Kidney glomerular epithelial cell (primary cell): ENCODE measurements around the gene SLC25A17.
"Not testable (repeated sequence)": the region's sequence is repeated elsewhere in the genome, so short reads cannot be mapped to it uniquely, and the experiment has no call there.

Experiments
- DNase-seq: peaks from one replicate; lab custom pipeline; 2025; lab: John Stamatoyannopoulos, UW

SLC25A17 gene

GRCh38 chr22:40819599-40820140 lies 524 bp upstream of the SLC25A17 start:
- no peak for DNase-seq

GRCh38 chr22:40818192-40818746 lies 877 bp downstream of the SLC25A17 start:
- DNase-seq: no peak

GRCh38 chr22:40817737-40818136 lies 1.4 kb downstream of the SLC25A17 start:
- no peak for DNase-seq

- no peak for DNase-seq
These were observed 5.2 kb downstream of the SLC25A17 start for GRCh38 chr22:40813912-40814315.

- DNase-seq: no peak
These were observed 10.9 kb downstream of the SLC25A17 start for GRCh38 chr22:40808018-40808841.

GRCh38 chr22:40806711-40807110 lies 12.4 kb downstream of the SLC25A17 start:
- DNase-seq: no peak

- DNase-seq: no peak
These were observed 13.4 kb downstream of the SLC25A17 start for GRCh38 chr22:40805699-40806203.

- DNase-seq: no peak
These were observed 13.9 kb downstream of the SLC25A17 start for GRCh38 chr22:40805239-40805638.

GRCh38 chr22:40803321-40803720 lies 15.8 kb downstream of the SLC25A17 start:
- no peak for DNase-seq

- no peak for DNase-seq
These were observed 20.1 kb downstream of the SLC25A17 start for GRCh38 chr22:40799008-40799407.

GRCh38 chr22:40797427-40797826 lies 21.7 kb downstream of the SLC25A17 start:
- DNase-seq: no peak

- no peak for DNase-seq
These were observed 26.7 kb downstream of the SLC25A17 start for GRCh38 chr22:40792451-40792850.

GRCh38 chr22:40791241-40791640 lies 27.9 kb downstream of the SLC25A17 start:
- no peak for DNase-seq

- DNase-seq: no peak
These were observed 30.0 kb downstream of the SLC25A17 start for GRCh38 chr22:40789131-40789530.

GRCh38 chr22:40782521-40782920 lies 36.6 kb downstream of the SLC25A17 start:
- DNase-seq: no peak

GRCh38 chr22:40781749-40782148 lies 37.4 kb downstream of the SLC25A17 start:
- not testable (repeated sequence) for DNase-seq

GRCh38 chr22:40769761-40770160 lies 49.4 kb downstream of the SLC25A17 start:
- DNase-seq: no peak

- no peak for DNase-seq
These were observed 50.9 kb downstream of the SLC25A17 start for GRCh38 chr22:40768206-40768605.

- no peak for DNase-seq
These were observed 52.2 kb downstream of the SLC25A17 start for GRCh38 chr22:40766956-40767355.

- no peak for DNase-seq
These were observed 54.2 kb downstream of the SLC25A17 start for GRCh38 chr22:40764763-40765441.

- no peak for DNase-seq
These were observed 59.8 kb downstream of the SLC25A17 start for GRCh38 chr22:40759294-40759840.

GRCh38 chr22:40758851-40759250 lies 60.3 kb downstream of the SLC25A17 start:
- not testable (repeated sequence) for DNase-seq
